ENCODE measurements around the gene ANXA5. TPM values are rescaled to one million over a fixed set of nuclear protein-coding genes. Genes with fewer than 3 reads are reported as not detected.

The ANXA5 gene
- total and polyA plus RNA-seq, 4 donors = 71.0 to 131 (median 87.0) TPM

DNA sequence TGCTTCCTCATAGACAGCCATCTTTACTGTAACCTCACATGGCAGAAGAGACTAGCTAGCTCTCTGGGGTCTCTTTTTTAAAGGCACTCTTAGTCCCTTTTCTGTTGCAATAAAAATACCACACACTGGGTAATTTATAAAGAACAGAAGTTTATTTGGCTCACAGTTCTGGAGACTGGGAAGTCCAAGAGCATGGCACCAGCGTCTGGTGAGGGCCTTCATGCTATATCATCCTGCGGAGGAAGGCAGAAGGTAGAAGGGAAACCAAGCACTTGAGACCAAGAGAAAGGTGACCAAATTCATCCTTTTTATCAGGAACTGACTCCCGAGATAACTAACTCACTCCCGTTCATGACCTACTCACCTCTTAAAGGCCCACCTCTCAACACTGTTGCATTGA is 5.4 kb upstream of the ANXA5 start:
- no peak for DNase-seq (ENCODE audit: low spot score)
- no peak overlapping the region for H3K9ac ChIP-seq (ENCODE audit: low read depth in 1 of 2, low read length in 2 of 2)
- H3K27me3 ChIP-seq (ENCODE audit: control insufficient read depth in 4 of 4, insufficient read depth in 4 of 4, low read length in 3 of 4) = no peaks in the 10 kb centered on the region
- WGBS = 89% methylated on average over 4 of the region's 4 CpGs
- H3K4me3 ChIP-seq (ENCODE audit: low read depth in 1 of 3, low read length in 3 of 3) = no peak overlapping the region
- H3K36me3 ChIP-seq (ENCODE audit: control insufficient read depth in 4 of 4, insufficient read depth in 3 of 4, low read depth in 1 of 4, low read length in 3 of 4) = no peaks in the 10 kb centered on the region
- TF ChIP-seq FOXA2 (IDR thresholded peaks at IDR 0.05) (no peak), SP1 (IDR thresholded peaks at IDR 0.05) (no peak), EGR1 (IDR thresholded peaks at IDR 0.05; ENCODE audit: low read depth in 2 of 2) (no peak), RXRA (IDR thresholded peaks at IDR 0.05) (no peak), GABPA (IDR thresholded peaks at IDR 0.05 in 1 of 2, conservative IDR thresholded peaks at IDR 0.05 in 1 of 2) (no peak), HNF4G (IDR thresholded peaks at IDR 0.05) (no peak), FOXA1 (IDR thresholded peaks at IDR 0.05) (no peak), YY1 (IDR thresholded peaks at IDR 0.05) (no peak), NR2F2 (IDR thresholded peaks at IDR 0.05) (no peak), RAD21 (IDR thresholded peaks at IDR 0.05) (no peak), JUND (IDR thresholded peaks at IDR 0.05) (no peak), TAF1 (conservative IDR thresholded peaks at IDR 0.05) (no peak), HNF4A (conservative IDR thresholded peaks at IDR 0.05) (no peak)
- TF ChIP-seq, protein P1, sequence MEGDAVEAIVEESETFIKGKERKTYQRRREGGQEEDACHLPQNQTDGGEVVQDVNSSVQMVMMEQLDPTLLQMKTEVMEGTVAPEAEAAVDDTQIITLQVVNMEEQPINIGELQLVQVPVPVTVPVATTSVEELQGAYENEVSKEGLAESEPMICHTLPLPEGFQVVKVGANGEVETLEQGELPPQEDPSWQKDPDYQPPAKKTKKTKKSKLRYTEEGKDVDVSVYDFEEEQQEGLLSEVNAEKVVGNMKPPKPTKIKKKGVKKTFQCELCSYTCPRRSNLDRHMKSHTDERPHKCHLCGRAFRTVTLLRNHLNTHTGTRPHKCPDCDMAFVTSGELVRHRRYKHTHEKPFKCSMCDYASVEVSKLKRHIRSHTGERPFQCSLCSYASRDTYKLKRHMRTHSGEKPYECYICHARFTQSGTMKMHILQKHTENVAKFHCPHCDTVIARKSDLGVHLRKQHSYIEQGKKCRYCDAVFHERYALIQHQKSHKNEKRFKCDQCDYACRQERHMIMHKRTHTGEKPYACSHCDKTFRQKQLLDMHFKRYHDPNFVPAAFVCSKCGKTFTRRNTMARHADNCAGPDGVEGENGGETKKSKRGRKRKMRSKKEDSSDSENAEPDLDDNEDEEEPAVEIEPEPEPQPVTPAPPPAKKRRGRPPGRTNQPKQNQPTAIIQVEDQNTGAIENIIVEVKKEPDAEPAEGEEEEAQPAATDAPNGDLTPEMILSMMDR (IDR thresholded peaks at IDR 0.05; ENCODE audit: low read depth, low read length, missing input control) = no peak
- TF ChIP-seq, protein P2, sequence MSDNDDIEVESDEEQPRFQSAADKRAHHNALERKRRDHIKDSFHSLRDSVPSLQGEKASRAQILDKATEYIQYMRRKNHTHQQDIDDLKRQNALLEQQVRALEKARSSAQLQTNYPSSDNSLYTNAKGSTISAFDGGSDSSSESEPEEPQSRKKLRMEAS (IDR thresholded peaks at IDR 0.05) = no peak
- TF ChIP-seq, protein P3, sequence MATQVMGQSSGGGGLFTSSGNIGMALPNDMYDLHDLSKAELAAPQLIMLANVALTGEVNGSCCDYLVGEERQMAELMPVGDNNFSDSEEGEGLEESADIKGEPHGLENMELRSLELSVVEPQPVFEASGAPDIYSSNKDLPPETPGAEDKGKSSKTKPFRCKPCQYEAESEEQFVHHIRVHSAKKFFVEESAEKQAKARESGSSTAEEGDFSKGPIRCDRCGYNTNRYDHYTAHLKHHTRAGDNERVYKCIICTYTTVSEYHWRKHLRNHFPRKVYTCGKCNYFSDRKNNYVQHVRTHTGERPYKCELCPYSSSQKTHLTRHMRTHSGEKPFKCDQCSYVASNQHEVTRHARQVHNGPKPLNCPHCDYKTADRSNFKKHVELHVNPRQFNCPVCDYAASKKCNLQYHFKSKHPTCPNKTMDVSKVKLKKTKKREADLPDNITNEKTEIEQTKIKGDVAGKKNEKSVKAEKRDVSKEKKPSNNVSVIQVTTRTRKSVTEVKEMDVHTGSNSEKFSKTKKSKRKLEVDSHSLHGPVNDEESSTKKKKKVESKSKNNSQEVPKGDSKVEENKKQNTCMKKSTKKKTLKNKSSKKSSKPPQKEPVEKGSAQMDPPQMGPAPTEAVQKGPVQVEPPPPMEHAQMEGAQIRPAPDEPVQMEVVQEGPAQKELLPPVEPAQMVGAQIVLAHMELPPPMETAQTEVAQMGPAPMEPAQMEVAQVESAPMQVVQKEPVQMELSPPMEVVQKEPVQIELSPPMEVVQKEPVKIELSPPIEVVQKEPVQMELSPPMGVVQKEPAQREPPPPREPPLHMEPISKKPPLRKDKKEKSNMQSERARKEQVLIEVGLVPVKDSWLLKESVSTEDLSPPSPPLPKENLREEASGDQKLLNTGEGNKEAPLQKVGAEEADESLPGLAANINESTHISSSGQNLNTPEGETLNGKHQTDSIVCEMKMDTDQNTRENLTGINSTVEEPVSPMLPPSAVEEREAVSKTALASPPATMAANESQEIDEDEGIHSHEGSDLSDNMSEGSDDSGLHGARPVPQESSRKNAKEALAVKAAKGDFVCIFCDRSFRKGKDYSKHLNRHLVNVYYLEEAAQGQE (IDR thresholded peaks at IDR 0.05) = no peak
- TF ChIP-seq, protein P4, sequence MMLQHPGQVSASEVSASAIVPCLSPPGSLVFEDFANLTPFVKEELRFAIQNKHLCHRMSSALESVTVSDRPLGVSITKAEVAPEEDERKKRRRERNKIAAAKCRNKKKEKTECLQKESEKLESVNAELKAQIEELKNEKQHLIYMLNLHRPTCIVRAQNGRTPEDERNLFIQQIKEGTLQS (IDR thresholded peaks at IDR 0.05) = no peak
- TF ChIP-seq, protein P5, sequence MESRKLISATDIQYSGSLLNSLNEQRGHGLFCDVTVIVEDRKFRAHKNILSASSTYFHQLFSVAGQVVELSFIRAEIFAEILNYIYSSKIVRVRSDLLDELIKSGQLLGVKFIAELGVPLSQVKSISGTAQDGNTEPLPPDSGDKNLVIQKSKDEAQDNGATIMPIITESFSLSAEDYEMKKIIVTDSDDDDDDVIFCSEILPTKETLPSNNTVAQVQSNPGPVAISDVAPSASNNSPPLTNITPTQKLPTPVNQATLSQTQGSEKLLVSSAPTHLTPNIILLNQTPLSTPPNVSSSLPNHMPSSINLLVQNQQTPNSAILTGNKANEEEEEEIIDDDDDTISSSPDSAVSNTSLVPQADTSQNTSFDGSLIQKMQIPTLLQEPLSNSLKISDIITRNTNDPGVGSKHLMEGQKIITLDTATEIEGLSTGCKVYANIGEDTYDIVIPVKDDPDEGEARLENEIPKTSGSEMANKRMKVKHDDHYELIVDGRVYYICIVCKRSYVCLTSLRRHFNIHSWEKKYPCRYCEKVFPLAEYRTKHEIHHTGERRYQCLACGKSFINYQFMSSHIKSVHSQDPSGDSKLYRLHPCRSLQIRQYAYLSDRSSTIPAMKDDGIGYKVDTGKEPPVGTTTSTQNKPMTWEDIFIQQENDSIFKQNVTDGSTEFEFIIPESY (IDR thresholded peaks at IDR 0.05) = no peak
- H3K9me3 ChIP-seq (ENCODE audit: control insufficient read depth in 4 of 4, low read length in 3 of 4) = no peaks in the 10 kb centered on the region
- peaks cover 0 to 11% (median 7%) of the 10 kb centered on the region in 4 donors for H3K4me1 ChIP-seq (ENCODE audit: control insufficient read depth in 4 of 4, insufficient read depth in 4 of 4, low read length in 3 of 4)
- H3K27ac ChIP-seq (ENCODE audit: low read depth in 1 of 2, low read length in 2 of 2) = no peak overlapping the region
